ENCODE results near the gene ZMYM2.

ZMYM2 gene

GRCh38 chr13:20137875-20138274 is 179.3 kb downstream of the ZMYM2 start:
- no peak for DNase-seq

GRCh38 chr13:20140487-20140886 is 182.0 kb downstream of the ZMYM2 start:
- no peak for DNase-seq

Data from NCI-H2171 (cell line).